HG03378 (cell line): ENCODE data around the gene NEIL1.
"Not testable (repeated sequence)": the region's sequence is repeated elsewhere in the genome, so short reads cannot be mapped to it uniquely, and the experiment has no call there.

Source experiments
- ATAC-seq: cut with Tn5 transposase; IDR thresholded peaks from one replicate; pipeline ENCODE4 v1.9.1; 2021; ENCODE audit warnings: mild to moderate bottlenecking, moderate library complexity; ENCODE audit not compliant: unreplicated experiment

Gene NEIL1

GRCh38 chr15:75346796-75347221 is at the start of gene NEIL1:
Gene NEIL1 (plus strand): TSS chr15:75347039. CDS start chr15:75348906, 1,867 bp downstream.
- no peak for ATAC-seq

- ATAC-seq: not testable (repeated sequence)
Observed at GRCh38 chr15:75298541-75299310, 48.1 kb upstream of the NEIL1 start.

GRCh38 chr15:75299311-75299688 is 47.5 kb upstream of the NEIL1 start:
- ATAC-seq: not testable (repeated sequence)

- ATAC-seq: not testable (repeated sequence)
Observed at GRCh38 chr15:75300026-75300425, 46.8 kb upstream of the NEIL1 start.

GRCh38 chr15:75302318-75302717 is 44.5 kb upstream of the NEIL1 start:
- ATAC-seq: no peak

GRCh38 chr15:75302753-75303152 is 44.1 kb upstream of the NEIL1 start:
- ATAC-seq: not testable (repeated sequence)

- no peak for ATAC-seq
Observed at GRCh38 chr15:75306188-75306587, 40.7 kb upstream of the NEIL1 start.

GRCh38 chr15:75307778-75308390 is 39.0 kb upstream of the NEIL1 start:
- ATAC-seq: no peak

GRCh38 chr15:75309711-75310110 is 37.1 kb upstream of the NEIL1 start:
- no peak for ATAC-seq

- not testable (repeated sequence) for ATAC-seq
Observed at GRCh38 chr15:75312548-75312947, 34.3 kb upstream of the NEIL1 start.

- ATAC-seq: no peak
Observed at GRCh38 chr15:75313116-75313845, 33.6 kb upstream of the NEIL1 start.

- ATAC-seq: no peak
Observed at GRCh38 chr15:75314552-75315290, 32.1 kb upstream of the NEIL1 start.

GRCh38 chr15:75319231-75319897 is 27.5 kb upstream of the NEIL1 start:
- not testable (repeated sequence) for ATAC-seq

- no peak for ATAC-seq
Observed at GRCh38 chr15:75321711-75322110, 25.1 kb upstream of the NEIL1 start.

GRCh38 chr15:75325922-75326321 is 20.9 kb upstream of the NEIL1 start:
- ATAC-seq: no peak

GRCh38 chr15:75327005-75327404 is 19.8 kb upstream of the NEIL1 start:
- ATAC-seq: no peak

GRCh38 chr15:75327491-75327890 is 19.3 kb upstream of the NEIL1 start:
- no peak for ATAC-seq

GRCh38 chr15:75328493-75329314 is 18.1 kb upstream of the NEIL1 start:
- no peak for ATAC-seq

GRCh38 chr15:75329571-75329970 is 17.3 kb upstream of the NEIL1 start:
- no peak for ATAC-seq

GRCh38 chr15:75332093-75332492 is 14.7 kb upstream of the NEIL1 start:
- ATAC-seq: not testable (repeated sequence)
